Stimulated activated CD4-positive, alpha-beta T cell treated with anti-CD3 and anti-CD28 coated beads, Interleukin-4, amount 100 ng/mL, for 48 hours (primary cell): ENCODE data around the gene SRP72.
A peak's percentile ranks its signal among the peaks of the same experiment; 100 is the strongest.
"Not testable (repeated sequence)": the region's sequence is repeated elsewhere in the genome, so short reads cannot be mapped to it uniquely, and the experiment has no call there.

ENCODE experiments used
- DNase-seq, 2 donors: peaks; one replicate each; pipeline ENCODE4 v3.0.0-alpha.2; 2020; ENCODE audit warnings: low read depth in 2 of 2

Gene SRP72

DNA sequence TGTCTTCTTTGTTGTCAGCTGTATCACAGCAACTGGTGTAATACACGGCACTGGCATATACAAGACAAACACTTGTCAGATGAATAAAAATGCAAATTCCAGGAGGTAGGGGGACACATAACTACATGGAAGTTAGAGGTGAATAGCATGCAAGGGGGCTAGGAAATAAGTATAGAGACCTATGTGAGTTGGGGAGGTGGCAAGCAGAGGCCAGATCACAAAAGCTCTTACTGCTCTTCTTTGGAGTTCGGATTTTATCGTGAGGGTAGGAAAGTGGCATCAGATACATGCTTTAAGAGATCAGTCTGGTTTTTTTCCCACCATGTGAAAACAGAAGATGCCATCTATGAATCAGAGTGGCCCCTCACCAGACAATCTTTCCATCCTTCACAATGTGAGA is 2.8 kb upstream of the SRP72 start:
- no peak for DNase-seq

DNA sequence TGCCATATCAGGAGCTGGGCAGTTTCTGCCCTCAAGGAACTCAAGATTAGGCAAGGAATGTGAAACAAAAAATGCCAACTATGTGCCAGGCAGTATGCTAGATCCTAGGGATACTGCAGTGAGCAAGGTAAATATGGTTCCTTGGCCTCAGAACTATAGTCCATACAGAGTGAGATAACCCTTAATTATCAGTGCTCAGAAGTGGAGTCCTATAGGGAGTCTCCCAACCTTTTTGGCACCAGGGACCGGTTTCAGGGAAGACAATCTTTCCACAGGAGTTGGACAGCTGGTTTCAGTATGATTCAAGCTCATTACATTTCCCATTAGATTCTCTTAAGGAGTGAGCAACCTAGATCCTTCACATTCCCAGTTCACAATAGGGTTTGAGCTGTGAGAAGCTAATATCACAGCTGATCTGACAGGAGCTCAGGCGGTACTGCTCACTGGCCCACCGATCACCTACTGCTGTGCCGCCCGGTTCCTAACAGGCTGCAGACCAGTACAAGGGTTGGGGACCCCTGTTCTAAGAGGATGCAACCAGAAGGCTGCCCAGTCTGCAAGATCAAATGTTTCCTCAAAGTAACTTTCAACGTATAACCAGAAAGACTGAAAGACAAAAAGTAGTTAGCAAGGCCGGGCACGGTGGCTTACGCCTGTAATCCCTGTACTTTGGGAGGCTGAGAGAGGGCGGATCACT is 1.7 kb upstream of the SRP72 start:
- no peak for DNase-seq

DNA sequence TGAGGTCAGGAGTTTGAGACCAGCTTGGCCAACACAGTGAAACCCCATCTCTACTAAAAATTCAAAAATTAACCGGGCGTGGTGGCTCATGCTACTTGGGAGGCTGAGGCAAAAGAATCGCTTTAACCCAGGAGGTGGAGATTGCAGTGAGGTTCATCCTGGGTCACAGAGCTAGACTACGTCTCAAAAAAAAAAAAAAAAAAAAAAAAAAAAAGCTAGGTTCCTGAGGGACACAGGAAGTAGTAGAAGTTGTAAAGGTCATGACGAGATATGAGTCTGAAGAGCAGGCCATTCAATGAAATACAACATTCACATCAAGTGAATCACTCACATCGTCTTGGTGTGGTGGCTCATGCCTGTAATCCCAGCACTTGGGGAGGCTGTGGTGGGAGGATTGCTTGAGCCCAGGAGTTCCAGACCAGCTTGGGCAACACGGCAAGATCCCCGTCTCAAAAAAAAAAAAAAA is 1.1 kb upstream of the SRP72 start:
- not testable (repeated sequence) for DNase-seq

DNA sequence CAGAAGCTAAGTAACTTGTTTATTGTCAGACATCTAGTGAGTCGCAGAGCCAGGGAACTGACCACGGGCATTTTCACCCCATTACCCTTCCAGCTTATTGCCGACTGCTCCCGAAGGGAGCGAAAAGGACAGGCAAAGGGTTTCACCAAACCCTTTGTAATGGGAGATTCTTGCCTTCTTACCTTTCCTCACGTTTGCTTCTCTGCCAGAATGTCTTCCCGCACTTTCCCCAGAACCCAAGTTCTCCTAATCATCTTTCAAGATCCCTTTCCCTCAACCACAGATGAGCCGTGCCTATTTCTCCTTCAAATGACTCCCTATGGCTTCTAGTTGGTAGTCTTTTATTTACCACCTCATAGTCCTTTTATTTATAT is 520 bp upstream of the SRP72 start:
- no peak for DNase-seq

DNA sequence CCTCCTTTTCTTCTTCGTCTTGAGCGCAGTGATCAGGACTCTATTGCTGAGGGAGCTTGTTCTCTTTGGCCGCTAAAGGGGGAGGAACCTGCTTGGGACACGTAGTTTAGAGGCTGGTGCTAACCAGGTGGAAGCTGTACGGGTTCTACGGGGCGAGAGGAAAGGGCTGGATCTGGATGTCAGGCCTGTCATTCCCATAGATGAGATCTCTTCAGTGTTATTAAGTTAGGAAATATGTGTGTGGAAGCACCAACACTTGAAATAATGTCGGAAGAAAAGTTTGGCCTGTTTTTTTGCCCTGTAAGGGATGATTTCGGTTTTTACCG is 643 bp downstream of the SRP72 start:
- peak in 1 of 2 donors; percentile 25 for DNase-seq

DNA sequence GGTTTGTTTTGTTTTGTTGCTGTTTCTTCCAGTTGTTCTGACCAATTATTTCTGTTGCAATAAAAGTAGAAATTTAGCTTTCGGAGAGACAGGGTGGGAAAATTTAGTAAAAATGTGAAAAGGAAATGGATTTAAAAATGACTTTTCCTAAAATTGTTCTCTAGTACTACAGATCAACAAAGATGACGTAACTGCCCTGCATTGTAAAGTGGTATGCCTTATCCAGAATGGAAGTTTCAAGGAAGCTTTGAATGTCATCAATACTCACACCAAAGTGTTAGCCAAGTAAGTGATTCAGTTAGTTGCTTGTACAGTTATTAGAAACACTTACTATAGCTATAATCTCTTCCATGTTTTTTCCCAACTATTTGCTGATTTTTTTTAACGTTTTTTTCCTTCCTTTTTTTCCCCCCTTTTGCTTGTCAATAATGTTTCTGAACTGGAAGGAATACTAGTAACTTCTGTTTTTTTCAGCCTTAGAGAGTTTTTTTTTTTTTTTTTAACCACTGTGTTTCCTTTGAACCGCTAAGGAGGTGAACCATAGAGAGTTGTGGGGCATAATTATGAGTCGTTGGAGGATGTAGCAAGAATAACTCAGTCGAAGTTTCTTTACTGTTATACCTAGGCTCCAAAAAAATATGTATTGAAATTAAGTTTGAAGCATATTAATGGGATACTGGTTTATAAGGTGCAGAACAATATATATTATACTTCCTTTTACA is 2.2 kb downstream of the SRP72 start:
- no peak for DNase-seq

DNA sequence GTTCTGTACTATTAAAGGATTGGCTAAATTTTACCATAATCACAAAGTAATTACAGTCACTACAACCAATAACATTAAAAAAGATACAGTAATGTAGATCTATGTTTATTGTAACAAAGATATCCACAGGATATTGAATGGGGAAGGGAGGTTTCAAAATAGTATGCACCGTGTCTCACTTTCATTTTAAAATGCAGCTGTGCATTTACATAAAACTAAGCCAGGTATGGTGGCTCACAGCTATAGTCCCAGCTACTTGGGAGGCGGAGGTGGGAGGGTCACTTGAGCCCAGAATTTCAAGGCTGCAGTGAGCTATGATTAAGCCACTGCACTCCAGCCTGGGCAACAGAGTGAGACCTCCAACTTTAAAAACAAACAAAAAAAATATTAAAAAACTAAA is 8.5 kb downstream of the SRP72 start:
- no peak for DNase-seq

DNA sequence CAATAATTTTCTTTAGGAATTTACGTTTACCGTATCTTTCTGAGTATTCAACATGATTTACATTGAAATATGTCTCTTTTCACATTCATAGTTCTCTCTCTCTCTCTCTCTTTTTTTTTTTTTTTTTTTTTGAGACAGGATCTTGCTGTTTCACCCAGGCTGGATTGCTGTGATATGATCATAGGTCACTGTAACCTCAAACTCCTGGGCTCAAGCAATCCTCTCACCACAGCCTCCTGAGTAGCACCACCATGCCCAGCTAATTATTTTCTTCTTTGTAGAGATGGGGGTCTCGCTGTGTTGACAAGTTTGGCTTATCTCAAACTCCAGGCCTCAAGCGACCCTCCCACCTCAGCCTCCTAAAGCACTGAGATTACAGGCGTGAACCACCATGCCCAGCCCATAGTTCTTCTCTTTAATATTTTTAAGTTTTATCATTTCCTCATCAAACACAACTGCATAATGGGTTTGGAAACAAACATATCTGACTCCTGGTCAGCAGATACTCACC is 9.8 kb downstream of the SRP72 start:
- DNase-seq = no peak

DNA sequence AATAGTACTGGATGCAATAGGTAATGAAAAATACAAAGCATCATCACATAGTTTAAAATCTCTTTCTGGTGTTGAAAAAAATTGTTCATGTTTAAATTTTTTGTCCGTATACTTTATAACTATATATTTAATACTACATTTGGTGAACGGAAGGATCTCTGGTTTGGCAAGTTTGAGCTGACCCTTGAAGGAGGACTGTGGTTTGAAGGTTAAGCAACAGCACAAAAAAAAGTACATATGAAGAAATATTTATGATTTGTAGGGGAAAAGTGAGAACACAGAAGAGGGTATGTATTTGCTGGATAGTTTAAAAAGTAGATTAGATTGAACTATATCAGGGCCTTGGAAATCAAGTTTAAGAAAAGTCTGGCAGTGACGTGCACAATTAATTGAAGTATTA is 13.3 kb downstream of the SRP72 start:
- no peak for DNase-seq

DNA sequence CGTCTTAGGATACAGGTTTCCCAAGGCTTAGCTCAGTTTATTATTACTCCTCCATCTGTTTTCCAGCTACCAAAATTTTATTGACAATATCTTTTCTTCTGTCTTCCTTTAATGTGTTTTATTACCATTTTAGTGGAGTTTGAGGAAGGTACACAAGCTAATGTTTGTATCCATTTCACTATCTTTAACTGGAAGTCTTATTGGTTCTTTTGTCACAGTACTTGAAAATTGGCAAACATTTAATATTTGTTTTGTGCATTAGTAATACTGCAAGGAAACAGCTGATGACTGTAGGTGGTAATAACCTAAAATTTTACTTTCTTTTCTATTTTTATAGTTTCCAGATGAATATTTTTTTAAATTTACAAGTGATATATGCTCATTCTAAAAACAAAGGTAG is 28.8 kb downstream of the SRP72 start:
- DNase-seq = no peak

DNA sequence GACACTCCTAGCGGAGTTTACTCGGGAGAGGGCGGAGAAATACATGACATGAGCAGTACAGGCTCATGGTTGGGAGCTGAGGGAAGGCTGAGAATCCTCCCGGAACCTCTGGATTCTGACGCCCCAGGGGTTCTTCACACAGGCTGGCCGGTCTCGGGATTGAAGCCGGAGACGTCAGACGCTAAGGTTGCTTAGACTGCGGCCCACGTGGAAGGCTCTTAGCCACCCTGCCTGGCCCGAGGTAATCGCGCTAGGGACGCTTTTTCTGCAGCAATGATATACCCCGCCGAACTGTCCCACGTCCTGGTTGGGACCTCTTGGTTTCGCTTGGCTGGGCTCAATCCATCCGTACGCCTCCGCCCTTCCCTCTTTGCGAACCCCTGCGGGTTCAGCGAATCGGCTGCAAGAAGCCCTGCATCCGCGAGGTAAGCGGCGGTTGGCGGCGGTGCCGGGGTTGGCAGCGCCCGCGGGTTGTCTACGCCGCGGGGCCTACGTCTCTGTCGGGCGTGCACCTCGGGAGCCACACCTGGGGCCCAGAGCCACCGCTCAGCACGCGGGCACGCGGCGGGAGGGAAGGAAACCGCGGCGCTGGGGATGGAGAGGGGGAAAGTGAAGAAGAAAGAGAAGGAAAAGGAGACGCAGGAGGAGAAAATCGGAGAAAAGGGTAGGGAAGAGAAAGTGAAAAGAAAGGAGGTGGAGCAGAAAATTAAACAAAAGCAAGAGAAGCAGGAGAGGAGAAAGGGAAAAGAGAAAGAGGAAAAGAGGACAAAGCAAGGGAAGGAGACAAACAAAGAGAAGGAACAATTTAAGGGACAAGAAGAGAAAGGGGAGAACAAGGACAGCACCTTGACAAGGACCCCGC is 38.1 kb downstream of the SRP72 start, which contains the start of gene ARL9:
ARL9 (plus strand) TSS at position 523 of the 862 bp plus-strand sequence; CDS start at position 595, 72 bp downstream.
- DNase-seq = peak; percentile 42 to 47

DNA sequence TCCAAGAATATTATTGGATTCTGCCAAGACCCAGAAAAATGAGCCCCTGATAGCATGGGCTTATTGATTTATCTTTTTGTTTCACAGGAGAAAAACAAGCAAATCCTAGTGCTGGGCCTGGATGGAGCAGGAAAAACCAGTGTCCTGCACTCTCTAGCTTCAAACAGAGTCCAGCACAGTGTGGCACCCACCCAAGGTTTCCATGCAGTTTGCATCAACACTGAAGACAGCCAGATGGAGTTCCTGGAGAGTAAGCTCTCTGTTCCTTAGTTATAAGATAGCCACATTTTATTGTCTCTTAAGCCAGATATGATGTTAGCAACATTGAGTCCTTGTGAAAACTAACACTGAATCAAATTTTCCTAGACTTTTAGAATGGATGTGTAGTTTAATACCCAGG is 43.7 kb downstream of the SRP72 start:
- DNase-seq = no peak

DNA sequence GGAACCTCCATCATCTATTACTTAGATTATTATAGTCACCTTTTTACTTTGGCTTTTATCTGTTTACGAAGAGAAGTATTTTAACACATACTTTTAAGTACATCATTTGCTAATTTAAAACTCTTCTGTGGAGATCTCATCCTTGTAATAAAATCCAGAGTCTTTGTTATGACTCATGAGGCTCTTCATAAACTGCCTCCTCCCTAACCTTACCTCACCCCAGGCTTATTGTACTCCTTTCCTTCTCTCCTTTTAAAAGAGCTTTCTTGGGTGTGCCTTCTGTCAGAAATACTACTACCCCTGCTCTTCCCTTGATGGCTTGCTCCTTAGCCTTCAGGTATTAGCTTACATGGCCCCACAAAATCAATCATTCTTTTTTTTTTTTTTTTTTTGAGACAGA is 44.7 kb downstream of the SRP72 start:
- DNase-seq = no peak

DNA sequence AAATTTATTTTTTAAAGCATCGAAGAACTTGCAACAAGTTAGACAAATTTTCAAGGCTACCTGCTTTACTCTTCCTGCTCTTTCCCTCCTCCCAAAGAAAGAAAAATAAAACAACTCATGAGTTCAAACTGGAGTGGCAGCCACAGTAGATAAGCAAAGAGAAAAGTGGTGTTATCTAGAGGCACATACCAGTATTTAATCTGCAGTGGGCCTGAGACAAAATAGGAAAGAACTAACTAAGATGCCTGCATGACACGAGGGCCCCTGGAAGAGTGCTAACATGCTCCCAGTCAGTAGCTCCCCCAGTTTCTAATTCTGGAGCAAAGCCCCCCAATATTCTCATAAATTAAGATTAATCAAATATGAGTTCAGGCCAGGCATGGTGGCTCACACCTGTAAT is 46.1 kb downstream of the SRP72 start:
- no peak for DNase-seq

DNA sequence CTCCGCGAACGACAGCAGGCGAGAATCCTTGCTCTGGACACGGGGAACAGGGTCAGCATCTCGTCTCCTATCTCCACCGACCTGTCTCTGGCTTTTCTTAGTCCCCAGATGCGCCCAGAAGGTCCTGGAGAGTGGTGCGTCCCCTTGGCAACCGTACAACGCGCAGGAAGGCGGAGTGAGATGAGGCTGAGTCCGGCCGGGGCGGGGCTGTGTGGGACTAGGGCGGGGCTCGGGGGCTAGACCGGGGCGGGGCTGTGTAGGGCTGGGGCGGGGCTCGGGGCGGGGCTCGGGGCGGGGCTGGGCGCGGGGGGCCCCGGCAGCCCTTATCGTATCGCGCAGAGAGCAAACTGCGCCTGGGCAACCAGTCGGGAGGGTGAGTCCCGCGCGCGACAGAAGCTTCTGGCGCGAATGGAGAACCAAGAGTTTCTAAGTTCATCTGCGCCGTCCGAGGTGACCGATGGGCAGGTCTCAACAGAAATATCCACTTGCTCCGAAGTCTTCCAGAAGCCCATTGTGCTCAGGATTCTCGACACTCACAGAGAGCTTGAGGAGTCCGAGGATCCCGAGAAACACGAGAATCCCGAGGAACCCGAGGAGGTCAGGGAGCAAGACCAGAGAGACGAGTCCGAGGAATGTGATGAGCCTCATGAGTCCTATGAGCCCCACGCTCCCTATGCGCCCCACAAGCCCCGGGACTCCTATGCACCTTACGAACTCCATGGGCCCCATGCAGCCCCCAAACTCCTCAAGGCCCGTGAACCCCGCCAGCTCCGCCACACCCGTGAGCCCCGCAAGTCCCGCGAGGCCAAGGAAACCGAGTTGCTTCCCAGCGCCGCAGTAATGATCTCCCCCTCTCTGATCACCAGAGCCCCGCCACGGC is 63.1 kb downstream of the SRP72 start:
- peak; percentile 79 to 84 for DNase-seq

DNA sequence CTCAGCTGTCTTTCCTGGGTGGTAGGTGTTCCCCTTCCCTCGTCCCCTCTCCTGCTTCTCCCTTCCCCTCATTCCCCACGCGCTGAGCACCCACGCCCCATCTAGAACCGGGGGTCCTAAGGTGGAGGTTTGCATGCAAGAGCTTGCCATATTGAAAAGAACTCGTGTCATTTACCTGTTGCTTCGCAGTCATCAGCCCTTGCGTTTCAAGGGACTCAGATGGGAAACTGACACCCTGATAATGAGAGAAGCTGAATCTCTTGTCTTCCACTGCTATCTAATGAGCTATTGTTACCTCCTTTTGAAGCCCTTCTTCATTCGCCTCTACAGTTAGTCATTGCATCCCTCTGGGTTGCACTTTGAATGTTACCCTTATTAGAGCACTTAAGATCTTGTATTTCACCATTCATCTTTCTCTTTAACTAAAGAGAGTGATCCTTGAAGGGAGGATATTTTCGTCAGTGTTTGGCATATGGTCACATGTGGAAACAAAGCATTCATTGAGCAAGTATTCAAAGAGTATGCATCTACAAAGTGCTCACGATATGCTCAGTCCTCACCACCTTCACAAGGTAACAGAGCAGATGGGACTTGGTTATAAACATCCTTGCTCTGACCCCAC is 63.8 kb downstream of the SRP72 start:
- DNase-seq = no peak

DNA sequence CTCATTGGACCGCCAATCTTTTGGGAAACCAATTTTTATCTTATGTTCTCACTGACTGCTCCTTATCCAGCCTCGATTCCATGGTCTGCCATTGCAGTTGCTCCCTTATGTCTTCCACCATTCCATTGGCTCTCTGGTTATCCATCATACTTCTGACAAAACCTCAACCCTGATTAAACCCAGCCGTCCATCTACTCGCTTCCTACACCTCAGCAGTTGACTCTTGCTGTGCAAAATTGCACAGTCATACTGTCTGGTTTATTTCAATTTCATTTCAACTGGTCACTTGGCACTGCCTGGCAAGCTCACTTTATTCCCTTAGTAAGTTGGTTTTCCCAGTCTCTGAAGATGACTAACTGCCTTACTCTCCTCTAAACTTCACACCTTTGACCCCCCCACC is 64.4 kb downstream of the SRP72 start:
- no peak for DNase-seq

DNA sequence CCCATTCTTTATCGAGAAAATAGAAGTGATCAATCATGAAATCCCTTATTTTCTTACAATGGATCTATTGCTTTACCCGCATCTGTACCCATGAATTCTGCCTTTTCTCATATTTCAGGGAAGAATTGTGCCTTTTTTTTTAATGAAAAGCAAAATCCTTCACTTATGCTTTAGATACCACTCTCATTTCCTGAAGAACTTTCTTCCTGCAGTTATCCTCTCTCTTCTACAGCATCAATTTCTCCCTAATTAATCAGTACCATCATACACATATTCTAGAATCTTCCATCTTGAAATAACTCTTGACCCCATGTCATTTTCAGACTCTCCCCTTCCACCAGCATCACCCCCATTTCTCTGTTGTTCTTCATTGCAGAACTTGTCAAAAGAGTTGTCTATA is 64.8 kb downstream of the SRP72 start:
- no peak for DNase-seq

DNA sequence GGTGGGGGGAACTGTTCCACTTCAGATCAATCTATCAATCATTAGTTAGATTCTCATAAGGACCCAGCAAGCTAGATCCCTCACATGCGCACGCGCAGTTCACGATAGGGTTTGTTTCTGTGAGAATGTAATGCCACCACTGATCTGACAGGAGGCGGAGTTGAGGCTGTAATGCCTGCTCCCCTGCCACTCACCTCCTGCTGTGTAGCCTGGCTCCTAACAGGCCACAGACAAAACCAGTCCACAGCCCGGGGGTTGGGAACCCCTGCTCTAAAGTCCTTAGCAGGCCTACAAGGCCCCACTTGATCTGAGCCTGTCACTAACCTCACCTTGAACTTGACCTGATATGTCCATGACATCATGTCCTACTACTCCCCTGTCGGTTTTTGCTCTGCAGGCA is 68.5 kb downstream of the SRP72 start:
- no peak for DNase-seq

DNA sequence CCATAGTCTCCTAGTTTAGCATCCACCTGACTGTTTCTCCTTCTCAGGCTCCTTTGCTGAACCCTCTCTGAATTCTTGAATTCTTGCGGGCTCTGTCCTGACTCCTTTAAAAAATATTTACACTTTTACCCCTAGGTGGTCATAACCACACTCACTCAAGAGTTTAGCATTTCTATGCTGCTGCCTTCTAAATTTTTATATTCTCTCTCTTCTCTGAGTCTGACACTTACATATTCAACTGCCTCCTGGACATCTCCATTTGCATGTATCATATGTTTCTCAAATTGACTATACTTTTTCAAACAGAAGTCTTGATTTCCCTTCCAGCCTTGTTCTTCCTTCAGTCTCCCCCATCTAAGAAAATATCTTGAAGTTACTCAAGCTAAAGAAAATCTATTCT is 69.7 kb downstream of the SRP72 start:
- DNase-seq = no peak

DNA sequence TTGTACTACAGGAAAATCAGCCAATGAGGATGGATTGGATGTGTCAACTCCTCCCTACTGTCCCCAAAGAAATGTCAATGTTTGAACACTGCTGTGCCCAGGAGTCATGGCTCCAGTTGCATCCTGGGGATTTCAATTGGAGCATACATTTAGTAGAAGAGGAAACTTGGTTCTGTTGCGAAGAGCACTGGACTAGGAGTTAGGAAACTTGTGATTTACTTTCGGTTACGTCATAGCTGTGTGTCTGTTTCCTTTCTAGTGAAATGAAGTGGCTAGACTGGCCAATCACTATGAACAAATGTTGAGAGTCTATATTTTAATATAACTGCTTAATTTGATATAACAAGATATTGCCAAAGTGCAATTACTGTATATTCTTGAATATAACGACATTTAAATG is 73.4 kb downstream of the SRP72 start:
- no peak for DNase-seq
